Left colon (tissue), 2 donors: ENCODE data around the gene TEKT3. TPM values are rescaled to one million over a fixed set of nuclear protein-coding genes. Genes with fewer than 3 reads are reported as not detected.

Experiments
- ATAC-seq: fragments of 200-7000 bp; cut with Tn5 transposase; one replicate; pipeline ENCODE4 v1.9.1; 2020; ENCODE audit warnings: mild to moderate bottlenecking, moderate library complexity
- DNase-seq, 2 donors: peaks; one replicate each; pipeline ENCODE4 v3.0.0-alpha.2; 2020
- intact Hi-C, 2 donors: fragments of 100-400 bp; cut with DNase I in 1 of 2; cut with micrococcal nuclease in 1 of 2; formaldehyde crosslinking; loops; one replicate each; pipeline versions ENCODE4 v1.11.2 to v1.14.0; 2022; cut with DNase I, micrococcal nuclease
- long read RNA-seq: library from polyadenylated mRNA; unstranded; transcript quantifications from one replicate; pipeline ENCODE4 v2.0.0, GENCODE V29; 2021
- total RNA-seq, 2 donors: library from RNA; stranded (reverse); fragmentation: NEBNext Ultra II Directional; extraction: Animal tissue kit (Norgen Biotek cat#: 25700); gene quantifications; one replicate each; pipeline ENCODE4 v1.2.1, GENCODE V29; 2021
- donor health status: DM: no; HTN: no; CAD: no.
- donor health status: DM: yes; HTN: yes; CAD: no.

TEKT3 gene
- total RNA-seq = under 1 TPM; 0.36 to 0.64 TPM
- long read RNA-seq = 0 reads

DNA sequence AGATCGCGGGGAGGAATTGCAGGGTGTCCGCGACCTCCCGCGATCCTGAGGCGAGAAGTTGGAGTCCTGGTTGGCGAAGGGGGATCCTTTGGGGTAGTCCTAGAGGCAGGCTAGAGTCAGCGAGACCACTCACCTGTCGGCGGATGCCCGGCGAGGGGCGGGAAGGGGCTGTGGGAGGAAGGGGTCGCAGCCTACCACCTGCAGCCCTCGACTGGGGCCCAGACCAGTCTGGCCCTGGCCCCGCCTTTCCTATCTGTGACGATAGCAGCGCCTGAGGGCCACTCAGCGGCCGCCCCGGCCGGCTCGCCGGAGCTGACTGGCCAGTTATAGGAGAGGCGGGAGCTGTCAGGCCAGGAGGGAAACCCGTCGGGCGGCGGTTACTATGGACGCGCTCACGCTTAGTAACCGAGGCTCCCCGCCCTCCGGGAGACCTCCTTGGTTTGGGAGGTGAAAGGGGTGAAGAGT is at the start of gene TEKT3:
Gene TEKT3 (minus strand): TSS at position 213 of the 465 bp plus-strand sequence. CDS start 10,012 bp downstream, outside the sequence.
- peak; percentile 88 to 90 for DNase-seq
- peak; percentile 100 for ATAC-seq
- intact Hi-C loops = loop anchor here in 1 of 2 donors (10.0 kb wide), 1 partner anchor 113 kb away; no protein-coding TSS in a partner anchor

DNA sequence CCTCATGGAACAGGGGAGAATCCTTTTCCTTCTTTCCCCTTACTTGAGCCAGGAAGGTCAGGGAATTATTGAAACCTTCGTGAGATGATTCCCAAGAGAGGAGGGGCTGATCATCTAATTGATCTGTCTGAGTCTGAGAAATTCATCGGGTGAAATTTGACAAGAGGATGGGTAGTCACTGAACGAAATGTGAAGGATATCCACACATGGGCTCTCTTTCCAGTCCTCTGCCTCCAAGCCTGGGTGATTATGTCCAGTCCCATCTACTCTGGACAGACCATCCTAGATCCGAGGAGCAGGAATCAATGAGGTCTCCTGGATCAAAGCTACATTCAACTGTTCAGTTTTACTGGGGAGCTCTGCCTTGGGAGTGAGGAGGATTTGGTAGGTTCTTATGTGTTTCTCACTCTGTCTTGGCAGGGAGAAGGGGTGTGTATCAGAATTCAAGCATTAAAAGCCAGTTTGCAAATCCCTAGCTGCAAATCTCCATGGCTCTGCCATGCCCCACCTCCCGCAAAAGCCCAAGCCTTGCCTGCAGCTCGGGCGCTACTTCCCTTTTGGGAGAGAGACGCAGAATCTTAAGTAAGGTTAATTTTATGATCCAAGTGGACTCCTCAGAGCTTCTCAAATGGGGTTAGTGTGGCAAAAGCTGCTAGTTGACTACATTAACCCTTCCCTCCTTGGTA is 47.1 kb upstream of the TEKT3 start:
- no peak for DNase-seq
- intact Hi-C loops = no loop called here

DNA sequence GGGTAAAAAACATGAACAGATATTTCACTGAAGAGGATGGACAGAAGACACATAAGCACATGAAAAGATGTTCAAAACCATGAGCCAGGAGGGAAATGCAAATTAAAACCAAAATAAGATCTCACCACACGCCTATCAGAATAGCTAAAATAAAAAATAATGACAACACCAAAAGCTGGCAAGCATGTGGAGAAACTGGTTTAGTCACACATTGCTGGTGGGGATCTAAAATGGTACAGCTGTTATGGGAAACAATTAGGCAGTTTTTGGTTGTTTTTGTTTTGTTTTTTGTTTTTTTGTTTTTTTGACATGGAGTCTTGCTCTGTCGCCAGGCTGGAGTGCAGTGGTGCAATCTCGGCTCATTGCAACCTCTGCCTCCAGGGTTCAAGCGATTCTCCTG is 44.7 kb upstream of the TEKT3 start:
- DNase-seq (no peak), ATAC-seq (no peak)
- intact Hi-C loops = no loop called here

More for the DNA sequence above, 47.1 kb upstream of the TEKT3 start:
- no peak for ATAC-seq

DNA sequence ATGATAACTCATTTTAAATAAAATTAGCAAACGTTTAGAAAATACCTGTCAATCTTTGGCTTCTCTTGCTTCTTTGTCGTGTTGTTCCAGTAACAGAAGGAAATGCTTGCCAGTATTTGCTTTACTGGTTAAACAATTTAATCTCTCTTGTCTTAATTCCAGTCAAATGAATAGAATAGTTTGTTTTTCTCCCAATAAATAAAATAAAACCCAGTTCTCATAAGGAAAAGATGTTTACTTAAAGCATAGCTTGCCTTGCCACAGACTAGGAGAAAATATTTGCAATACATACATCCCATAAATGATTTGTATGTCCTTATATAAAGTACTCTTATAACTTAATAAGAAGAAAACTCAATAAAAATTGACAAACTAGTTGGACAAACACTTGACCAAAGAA is 43.9 kb upstream of the TEKT3 start:
- intact Hi-C loops = no loop called here
- no peak for DNase-seq
- ATAC-seq = no peak

DNA sequence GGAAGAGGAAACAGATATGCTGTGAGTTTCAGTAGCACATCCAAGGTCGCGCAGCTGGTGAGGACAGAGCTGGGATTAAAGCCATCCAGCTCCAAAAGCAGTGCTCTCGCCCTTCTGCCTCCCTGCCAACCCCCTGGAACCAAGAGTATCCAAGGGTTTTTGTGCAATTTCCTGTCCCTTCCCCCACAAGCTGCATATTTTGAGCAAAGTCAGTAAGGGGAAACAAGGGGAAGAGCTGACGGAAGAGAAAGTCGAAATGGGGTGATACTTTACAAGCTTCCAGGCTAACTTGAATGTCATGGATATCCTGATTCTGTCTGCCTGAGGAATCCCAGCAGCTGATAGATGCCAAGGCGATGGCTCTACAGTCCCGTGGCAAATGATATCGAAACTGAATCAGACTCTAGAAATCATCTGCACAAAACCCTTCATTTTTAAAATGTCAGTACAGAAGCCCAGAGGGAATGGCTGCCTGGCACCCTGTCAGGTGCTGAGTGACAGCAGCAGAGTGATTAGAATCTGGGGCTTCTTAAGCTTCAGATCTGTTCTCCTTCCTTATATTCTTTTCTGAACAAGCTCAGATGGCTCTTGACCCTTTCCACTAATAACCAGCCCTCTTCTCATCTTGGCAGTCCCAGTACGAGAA is 42.9 kb upstream of the TEKT3 start:
- ATAC-seq (no peak), DNase-seq (peak in 1 of 2 donors; percentile 48)
- intact Hi-C loops = no loop called here

DNA sequence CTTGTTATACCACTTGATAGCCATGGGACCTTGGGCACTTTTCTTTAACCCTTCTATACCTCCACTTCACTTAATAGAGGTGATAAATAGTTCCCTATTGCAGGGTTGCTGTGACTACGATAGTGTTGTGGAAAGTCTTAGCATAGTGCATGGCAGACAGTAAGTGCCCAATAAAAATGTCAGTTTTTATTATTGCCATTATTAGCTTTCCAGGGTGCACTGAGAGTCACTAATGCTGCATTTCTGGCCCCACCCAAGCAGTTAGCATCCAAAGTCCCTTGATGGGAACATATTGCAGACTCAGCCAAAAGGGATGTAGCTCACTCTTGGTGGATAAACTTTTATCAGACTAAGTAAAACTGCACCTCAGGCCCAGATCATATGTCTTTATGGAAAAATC is 41.5 kb upstream of the TEKT3 start:
- intact Hi-C loops = no loop called here
- DNase-seq = no peak

DNA sequence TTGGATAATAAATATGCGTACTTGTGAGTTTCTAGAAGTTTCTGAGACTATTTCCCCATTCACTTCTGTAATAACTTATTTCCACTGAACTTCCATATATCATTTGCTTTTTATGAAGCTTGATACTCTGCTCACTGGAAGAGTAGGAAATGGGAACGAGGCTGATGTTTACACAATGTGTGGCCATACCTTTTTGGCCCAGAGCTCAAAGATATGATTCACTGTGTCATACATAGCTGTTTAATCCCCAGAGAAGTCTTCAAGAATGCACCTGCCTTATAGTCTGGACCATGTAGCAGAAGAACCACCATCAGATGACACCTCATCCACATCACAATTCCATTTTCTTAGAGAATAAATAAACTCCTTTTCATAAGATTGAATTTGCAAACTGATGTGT is 40.3 kb upstream of the TEKT3 start:
- ATAC-seq (peak; percentile 86), DNase-seq (no peak)
- intact Hi-C loops = no loop called here

More for the DNA sequence above, 41.5 kb upstream of the TEKT3 start:
- ATAC-seq = peak; percentile 34

DNA sequence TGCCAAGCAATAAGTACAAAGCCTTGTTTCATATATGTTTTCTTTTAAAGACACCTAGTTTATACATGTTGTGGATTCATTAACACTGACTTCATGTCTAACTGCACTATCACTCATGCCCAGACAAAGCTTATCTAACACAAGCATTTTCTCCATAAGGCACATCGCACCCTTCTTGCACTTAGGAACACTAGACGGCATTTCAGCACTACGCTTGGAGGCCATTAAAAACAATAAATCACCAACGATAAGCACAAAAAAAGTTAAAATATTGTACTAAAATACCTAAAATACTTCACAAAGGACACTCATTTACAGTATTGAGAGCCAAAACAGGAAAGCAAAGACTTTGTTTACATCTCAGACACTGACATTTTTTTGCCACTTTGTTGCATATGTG is 39.0 kb upstream of the TEKT3 start:
- no peak for ATAC-seq
- no peak for DNase-seq
- intact Hi-C loops = no loop called here

DNA sequence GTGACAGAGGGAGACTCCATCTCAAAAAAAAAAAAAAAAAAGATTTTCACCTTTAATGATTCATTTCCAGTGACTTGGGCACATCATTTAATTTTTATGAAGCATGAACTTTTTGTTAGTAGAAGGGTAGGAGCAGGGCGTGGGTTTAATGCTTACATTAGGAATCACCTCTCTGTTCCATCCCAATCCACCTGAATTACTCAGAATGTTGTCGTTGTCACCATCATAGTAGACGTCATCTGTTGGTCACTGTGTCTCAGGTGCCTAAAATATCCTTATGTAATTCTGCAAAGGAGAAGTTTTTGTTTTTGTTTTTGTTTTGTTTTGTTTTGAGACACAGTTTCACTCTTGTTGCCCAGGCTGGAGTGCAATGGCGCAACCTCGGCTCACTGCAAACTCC is 38.3 kb upstream of the TEKT3 start:
- ATAC-seq (no peak), DNase-seq (no peak)
- intact Hi-C loops = no loop called here

DNA sequence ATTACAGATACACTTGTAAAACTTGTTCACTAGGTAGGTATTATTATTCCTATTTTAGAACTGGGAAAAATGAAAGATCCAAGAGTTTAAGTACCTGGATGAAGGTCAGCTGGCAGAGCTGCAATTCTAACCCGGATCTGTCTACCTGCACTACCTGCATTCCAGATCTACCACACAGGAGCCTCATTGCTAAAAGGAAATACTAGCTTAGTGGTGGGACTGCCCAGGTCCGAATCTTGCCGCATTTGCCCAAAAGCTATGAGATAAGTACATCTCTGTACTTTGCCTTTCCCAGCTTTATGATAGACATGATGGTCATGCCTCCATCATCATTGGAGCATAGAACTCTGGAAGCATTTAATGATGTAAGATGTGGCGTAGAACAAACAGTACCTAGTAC is 36.8 kb upstream of the TEKT3 start:
- intact Hi-C loops = no loop called here
- no peak for DNase-seq
- ATAC-seq = no peak

DNA sequence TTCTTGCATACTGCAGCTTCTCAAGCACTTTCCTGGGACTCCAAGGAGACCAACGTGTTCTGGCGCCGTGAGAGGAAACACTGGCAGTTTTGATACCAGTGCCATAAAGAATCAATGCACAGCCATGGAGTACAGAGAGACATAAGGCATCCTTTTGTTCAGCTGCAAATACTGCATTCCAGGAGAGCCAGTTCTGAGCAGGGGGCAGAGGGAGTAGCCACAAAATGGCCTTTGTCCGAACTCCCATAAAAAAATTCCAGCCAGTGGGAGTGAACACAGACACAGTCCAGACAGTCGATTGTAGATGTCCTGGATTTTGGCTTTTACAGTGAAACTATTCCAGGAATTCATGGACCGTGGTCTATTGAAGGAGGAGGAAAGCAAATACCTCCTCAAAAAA is 36.2 kb upstream of the TEKT3 start:
- peak; percentile 84 for ATAC-seq
- DNase-seq = no peak
- intact Hi-C loops = no loop called here

DNA sequence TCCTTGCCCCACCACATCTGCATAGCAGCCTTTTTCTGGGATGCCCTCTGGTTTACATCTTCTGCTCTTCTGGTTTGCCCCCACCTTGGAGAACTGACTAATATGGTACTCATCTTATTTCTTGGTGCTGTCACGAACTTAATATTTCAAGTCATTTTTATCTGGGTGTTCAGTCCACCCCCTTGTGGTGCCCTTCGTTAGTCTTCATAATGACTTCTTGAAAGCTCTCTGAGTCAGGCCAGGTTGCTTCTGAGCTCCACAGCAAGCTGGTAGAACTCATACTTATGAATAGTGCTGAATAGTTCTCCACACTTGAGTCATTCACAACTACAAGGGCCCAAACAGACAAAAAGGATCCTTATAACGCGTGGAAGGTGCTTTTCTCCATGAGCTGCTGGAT is 35.8 kb upstream of the TEKT3 start:
- ATAC-seq = peak; percentile 6
- DNase-seq = no peak
- intact Hi-C loops = no loop called here

DNA sequence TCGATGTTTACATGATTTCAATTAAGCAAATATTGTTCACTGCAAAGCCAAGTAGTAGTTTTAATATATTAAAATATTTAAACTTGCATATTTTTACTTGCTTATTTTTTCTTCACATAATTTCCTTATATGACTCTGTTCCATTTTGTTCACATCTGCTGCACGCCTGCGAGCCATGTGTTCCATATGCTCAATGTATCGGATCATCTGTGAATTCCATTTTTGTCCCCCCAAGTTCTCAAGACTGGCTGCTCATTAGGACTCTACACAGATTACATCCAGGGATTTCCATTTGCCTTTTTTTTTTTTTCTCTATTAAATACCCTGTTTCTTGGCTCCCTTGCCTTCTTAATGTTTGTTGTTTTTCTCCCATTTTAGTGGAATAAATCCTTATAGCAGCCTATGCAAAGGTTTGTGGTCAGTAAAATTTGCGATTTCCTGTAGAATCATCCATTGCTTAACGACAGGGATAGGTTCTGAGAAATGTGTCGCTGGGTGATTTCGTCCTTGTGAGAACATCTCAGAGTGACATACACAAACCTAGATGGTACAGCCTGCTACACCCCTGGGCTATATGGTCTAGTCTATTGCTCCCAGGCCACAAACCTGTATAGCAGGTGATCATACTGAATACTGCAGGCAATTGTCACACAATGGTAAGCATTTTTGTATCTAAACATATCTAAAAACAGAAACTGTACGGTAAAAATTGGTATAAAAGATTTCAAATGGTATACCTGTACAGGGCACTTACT is 30.2 kb upstream of the TEKT3 start:
- ATAC-seq = no peak
- intact Hi-C loops = no loop called here
- DNase-seq = no peak

DNA sequence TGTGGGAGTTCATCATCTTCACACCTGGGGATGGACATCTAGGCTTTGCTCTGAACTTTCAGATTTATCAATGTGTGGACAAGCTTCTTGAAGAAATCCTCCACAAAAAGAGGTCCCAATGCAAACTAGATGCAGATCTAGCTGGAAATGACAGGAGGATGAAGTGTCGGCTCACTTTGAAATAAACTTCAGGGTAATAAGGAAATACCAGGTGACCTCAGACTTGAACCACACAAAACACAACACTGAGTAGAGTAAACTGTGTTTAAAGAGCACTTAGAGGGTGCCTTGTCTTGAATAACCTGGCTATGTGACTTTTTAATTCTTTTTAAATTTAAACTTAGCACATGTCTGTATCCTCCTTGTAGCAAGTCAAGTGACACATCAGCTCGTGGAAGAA is 27.2 kb upstream of the TEKT3 start:
- ATAC-seq (peak; percentile 97), DNase-seq (no peak)
- intact Hi-C loops = no loop called here

DNA sequence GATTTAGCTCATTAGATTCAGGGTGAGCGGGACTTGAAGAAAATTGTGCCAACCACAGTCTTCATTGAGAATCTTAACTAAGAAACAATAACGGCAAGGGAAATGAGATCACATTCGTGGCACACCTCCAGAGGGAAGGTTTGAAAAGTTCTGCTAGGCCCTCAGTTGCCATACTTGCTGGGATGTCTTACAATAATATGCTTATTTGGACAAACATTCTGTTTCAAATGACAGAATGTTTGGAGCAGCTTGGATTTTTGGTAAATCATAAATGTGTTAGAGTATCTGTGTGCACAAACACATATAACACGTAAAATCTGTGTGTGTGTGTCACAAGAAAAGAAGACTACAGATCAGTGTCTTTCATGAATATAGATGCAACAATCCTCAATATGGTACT is 24.6 kb upstream of the TEKT3 start:
- ATAC-seq = no peak
- intact Hi-C loops = no loop called here
- DNase-seq = no peak

DNA sequence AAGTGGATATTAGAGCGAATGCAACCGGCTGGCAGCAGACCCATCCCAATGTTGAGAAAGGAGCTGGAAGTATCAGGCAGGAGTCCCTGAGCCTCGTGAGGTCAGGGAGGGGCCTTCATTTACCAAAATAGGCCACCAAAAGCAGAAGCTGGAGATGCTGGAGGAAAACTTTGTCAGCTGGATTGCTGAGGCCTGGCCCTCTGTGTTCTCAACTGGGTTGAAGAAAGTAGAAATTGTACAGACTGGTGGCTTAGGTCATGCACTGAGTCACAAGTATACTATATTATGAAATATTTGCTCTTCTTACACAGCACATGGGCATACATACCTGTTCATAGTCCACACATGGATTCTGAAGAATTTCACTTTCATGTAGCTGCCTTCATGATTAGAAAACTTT is 23.2 kb upstream of the TEKT3 start:
- DNase-seq (no peak), ATAC-seq (no peak)
- intact Hi-C loops = no loop called here

DNA sequence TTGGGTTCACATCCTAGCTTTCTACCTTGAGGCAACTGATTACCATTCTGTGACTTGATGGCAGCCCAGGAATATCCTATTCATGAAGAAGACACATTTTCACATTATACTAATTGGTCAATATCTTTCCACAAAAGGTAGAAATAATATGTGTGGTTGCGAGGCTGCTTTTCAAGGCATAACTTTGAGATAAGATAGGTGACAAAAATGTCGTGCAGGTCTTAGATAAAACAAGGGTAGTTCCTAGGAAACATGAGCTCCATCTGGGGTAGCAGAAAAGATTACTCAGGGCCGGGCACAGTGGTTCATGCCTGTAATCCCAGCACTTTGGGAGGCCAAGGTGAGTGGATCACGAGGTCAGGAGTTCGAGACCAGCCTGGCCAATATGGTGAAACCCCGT is 22.3 kb upstream of the TEKT3 start:
- ATAC-seq (no peak), DNase-seq (no peak)
- intact Hi-C loops = no loop called here

DNA sequence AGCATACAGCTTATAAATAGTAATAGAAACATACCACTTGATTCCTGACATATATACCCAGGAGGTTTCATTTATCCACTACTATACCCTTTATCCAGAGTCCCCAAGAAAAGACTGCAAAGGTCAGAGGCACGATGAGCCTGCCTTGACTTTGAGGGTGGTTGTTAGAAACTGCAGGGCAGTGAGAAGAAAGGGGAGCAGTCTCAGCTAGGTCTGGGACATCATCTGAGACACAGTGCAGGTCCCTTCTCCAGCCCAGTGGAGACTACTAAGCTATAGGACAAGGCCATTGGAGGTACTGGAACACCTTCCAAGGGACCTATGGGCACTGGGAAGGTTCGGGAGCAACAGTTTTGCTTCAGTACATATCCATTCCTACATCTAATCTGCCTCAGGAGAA is 20.2 kb upstream of the TEKT3 start:
- intact Hi-C loops = no loop called here
- ATAC-seq = no peak
- no peak for DNase-seq

DNA sequence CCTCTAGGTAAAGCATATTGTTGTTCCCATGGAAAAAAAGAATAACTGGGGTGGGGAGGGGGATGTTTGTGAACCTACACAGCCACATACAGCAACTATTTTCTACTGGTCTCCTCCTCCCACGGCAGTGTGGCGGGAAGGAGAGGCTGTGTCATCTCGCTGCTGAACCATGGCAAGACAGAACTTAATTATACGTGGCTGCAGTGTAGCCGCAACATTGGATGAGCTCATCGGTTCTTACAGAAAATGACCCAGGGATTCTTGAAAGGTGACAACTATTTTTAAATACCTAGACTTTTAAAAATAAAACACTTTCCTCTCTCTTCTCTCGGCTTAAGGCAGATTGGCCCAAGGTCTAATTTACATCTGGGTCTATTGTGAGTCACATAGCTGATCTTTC is 19.8 kb upstream of the TEKT3 start:
- ATAC-seq (no peak), DNase-seq (no peak)
- intact Hi-C loops = no loop called here

DNA sequence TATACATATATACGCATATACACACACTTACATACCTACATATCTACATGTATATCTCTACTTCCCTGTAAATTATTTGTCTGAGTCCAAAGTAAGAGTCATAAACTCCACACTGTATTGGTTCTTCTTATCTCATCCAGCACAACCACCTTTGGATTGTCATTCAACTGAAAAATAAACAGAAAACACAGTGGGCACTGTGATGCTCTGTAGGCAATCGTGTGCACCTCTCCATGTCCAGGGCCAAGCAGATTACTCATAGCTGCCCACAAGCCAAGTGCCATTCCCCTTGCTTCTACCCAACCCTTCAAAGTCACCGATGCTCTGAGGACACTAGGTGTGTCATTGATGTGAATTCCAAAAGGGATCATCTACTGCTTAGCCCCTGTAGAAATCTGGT is 12.9 kb upstream of the TEKT3 start:
- intact Hi-C loops = no loop called here
- DNase-seq = peak; percentile 27 to 61

More for the DNA sequence above, 12.9 kb upstream of the TEKT3 start:
- ATAC-seq = peak; percentile 91
